NCI-H2029 treated with DMSO at 0.1 percent for 48 hours (cell line): ENCODE data around the gene OLIG2.

ENCODE experiments used
- DNase-seq: peaks from one replicate; lab custom pipeline; 2025; lab: John Stamatoyannopoulos, UW

OLIG2 gene

GRCh38 chr21:33033094-33033951 lies 7.6 kb downstream of the OLIG2 start:
- DNase-seq: no peak

- DNase-seq: no peak
Measured at GRCh38 chr21:33033961-33034413, 8.3 kb downstream of the OLIG2 start.

- no peak for DNase-seq
Measured at GRCh38 chr21:33035147-33035546, 9.4 kb downstream of the OLIG2 start.

GRCh38 chr21:33036430-33037162 lies 10.9 kb downstream of the OLIG2 start:
- no peak for DNase-seq

GRCh38 chr21:33037501-33037900 lies 11.8 kb downstream of the OLIG2 start:
- DNase-seq: no peak

GRCh38 chr21:33039536-33039935 lies 13.8 kb downstream of the OLIG2 start:
- no peak for DNase-seq

- no peak for DNase-seq
Measured at GRCh38 chr21:33040215-33040614, 14.5 kb downstream of the OLIG2 start.

GRCh38 chr21:33041981-33042380 lies 16.2 kb downstream of the OLIG2 start:
- DNase-seq: no peak

- DNase-seq: no peak
Measured at GRCh38 chr21:33042812-33043211, 17.1 kb downstream of the OLIG2 start.

- no peak for DNase-seq
Measured at GRCh38 chr21:33046455-33046854, 20.7 kb downstream of the OLIG2 start.

- no peak for DNase-seq
Measured at GRCh38 chr21:33047231-33047630, 21.5 kb downstream of the OLIG2 start.

GRCh38 chr21:33051925-33052324 lies 26.2 kb downstream of the OLIG2 start:
- no peak for DNase-seq

- DNase-seq: no peak
Measured at GRCh38 chr21:33053951-33054350, 28.2 kb downstream of the OLIG2 start.

GRCh38 chr21:33055991-33056390 lies 30.3 kb downstream of the OLIG2 start:
- no peak for DNase-seq

GRCh38 chr21:33057385-33057940 lies 31.7 kb downstream of the OLIG2 start:
- no peak for DNase-seq

GRCh38 chr21:33058527-33058926 lies 32.8 kb downstream of the OLIG2 start:
- DNase-seq: peak; percentile 19

GRCh38 chr21:33058957-33059356 lies 33.2 kb downstream of the OLIG2 start:
- no peak for DNase-seq

- no peak for DNase-seq
Measured at GRCh38 chr21:33059380-33059841, 33.7 kb downstream of the OLIG2 start.

- no peak for DNase-seq
Measured at GRCh38 chr21:33061233-33061632, 35.5 kb downstream of the OLIG2 start.

GRCh38 chr21:33063375-33063883 lies 37.7 kb downstream of the OLIG2 start:
- no peak for DNase-seq

- no peak for DNase-seq
Measured at GRCh38 chr21:33063907-33064622, 38.3 kb downstream of the OLIG2 start.
